NCI-H82 (cell line): Measurements from ENCODE around the gene ATP5F1D.
A peak's percentile ranks its signal among the peaks of the same experiment; 100 is the strongest.

Experiments
- DNase-seq: peaks from one replicate; lab custom pipeline; 2025; lab: John Stamatoyannopoulos, UW

ATP5F1D gene

GRCh38 chr19:1220976-1221903 is 20.3 kb upstream of the ATP5F1D start:
- peak; percentile 17 for DNase-seq

DNA sequence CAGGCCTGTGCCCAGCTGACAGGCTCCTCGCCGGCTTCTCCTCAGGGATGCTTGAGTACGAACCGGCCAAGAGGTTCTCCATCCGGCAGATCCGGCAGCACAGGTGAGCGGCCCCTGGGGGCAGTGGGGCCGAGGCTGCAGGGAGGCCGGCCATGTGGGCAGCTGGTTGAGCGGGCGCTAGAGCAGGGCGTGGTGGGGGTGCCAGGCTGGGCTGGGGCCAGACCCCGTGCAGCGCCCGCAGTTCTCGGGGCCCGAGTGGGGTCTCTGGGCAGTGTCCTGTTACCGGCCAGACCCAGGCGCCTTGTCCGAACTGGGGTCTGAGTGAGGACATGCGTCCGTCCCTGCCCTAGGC is 19.7 kb upstream of the ATP5F1D start:
- DNase-seq: no peak

- DNase-seq: peak; percentile 30
Measured at GRCh38 chr19:1222394-1222793, 19.2 kb upstream of the ATP5F1D start.

- DNase-seq: peak; percentile 46
Measured at GRCh38 chr19:1223018-1223855, 18.3 kb upstream of the ATP5F1D start.

DNA sequence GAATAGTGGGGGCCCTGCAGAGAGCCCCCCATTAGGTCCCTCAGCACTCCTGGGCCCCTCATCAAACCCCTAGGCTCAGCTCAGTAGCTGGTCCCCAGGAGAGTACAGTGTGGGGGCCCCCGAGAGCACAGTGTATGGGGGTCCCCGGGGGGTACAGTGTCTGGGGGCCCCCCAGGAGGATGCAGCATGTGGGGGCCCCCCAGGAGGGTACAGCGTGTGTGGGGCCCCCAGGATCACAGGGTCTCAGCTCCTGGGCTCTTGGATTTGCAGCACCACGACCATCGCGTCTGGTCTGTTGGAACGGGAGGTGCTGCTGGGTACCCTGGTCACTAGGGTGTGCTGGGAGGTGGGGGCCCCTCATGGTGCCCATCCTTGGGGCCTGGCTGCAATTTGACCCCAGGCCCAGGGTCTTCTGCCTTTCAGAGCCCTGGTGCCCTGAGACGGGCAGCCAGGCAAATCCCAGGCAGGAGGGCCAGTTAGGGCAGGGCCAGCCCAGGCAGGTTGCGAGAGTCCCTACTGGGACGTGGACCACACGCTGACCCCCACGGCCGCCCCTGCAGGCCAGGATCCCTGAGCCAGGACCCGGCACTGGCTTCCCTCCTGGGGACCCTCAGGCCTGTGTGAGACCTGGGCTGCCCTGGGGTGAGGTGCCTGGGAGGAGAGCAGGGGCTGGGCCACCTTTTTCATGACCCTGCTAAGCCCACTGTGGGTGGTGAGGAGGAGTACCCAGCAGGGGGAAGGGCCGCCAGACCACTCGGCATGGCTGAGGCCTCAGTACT is 17.3 kb upstream of the ATP5F1D start:
- DNase-seq: no peak

GRCh38 chr19:1224847-1225246 is 16.7 kb upstream of the ATP5F1D start:
- no peak for DNase-seq

- no peak for DNase-seq
Measured at GRCh38 chr19:1225440-1226226, 15.9 kb upstream of the ATP5F1D start.

GRCh38 chr19:1226227-1226518 is 15.4 kb upstream of the ATP5F1D start:
- no peak for DNase-seq

DNA sequence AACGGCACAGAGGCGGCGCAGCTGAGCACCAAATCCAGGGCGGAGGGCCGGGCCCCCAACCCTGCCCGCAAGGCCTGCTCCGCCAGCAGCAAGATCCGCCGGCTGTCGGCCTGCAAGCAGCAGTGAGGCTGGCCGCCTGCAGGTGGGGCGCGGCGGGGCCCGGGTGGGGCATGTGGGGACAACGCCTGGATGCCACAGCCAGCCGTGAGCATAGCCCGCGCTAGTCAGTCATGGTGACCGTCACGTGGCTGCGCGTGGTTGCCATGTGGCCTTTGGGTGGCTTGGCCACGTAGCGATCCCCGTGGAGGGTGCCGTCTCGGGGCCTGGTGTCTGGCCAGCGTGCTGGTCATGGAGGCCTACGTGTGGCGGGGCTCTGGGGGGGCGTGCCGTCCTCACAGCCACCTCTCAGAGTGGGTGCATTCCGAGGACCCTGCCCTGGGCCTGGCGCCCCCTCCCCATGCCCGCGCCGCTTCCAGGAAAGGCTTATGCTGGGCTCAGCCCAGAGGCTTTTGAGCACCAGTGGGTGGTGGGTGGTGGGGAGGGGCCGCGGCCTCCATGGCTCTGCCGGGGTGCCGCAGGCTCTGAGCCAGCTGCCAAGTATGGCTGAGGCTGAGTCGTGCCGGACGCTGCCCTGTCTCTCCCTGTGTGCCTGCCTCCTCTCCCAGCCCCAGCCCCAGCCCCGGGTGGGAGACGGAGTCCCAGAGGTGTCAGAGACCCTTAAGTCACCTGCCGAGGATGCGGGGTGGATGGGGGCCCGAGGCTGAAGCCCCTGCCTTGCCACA is 14.8 kb upstream of the ATP5F1D start:
- DNase-seq: no peak

DNA sequence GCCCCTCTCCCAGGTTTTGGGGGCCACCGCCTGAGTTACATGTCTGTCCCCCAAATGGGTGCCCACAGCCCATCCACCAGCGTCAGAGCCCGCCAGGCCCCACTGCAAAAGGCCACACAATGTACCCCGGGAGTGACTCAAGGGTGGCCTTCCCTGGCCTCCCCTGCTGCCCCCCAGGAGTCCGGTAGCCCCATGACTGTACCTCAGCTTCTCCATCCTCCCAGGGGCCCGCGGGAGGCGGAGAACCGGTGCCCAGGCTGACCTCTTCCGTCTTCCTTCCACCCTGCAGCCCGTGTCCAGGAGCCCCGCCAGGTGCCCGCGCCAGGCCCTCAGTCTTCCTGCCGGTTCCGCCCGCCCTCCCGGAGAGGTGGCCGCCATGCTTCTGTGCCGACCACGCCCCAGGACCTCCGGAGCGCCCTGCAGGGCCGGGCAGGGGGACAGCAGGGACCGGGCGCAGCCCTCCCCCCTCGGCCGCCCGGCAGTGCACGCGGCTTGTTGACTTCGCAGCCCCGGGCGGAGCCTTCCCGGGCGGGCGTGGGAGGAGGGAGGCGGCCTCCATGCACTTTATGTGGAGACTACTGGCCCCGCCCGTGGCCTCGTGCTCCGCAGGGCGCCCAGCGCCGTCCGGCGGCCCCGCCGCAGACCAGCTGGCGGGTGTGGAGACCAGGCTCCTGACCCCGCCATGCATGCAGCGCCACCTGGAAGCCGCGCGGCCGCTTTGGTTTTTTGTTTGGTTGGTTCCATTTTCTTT is 14.1 kb upstream of the ATP5F1D start:
- DNase-seq: no peak

DNA sequence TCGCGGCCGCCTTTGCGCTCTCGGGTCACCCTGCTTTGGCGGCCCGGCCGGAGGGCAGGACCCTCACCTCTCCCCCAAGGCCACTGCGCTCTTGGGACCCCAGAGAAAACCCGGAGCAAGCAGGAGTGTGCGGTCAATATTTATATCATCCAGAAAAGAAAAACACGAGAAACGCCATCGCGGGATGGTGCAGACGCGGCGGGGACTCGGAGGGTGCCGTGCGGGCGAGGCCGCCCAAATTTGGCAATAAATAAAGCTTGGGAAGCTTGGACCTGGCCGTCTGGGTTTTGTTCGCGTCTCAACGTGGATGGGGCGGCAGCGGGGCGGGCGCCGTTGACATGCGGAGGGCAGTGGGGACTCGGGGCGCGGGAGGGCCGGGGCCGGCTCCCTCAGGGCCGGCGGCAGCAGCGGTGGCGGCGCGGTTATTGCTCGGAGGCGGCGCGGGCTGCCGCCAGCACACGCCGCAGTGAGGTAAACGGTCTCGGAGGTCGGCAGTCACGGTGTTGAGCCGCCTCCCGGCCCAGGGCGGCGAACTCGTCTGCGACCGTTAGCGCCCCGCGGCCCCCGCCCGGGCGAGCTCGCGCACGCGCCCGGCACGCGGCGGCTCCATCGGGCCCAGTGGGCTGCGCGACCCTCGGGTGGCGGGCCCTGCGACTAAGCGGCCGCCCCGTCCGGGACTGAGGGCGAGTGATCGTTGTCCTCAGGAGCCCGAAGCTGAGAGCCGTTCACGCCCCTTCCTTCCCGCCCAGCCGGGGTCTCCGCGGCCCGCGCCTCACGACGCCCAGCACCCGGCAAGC is 13.2 kb upstream of the ATP5F1D start:
- no peak for DNase-seq

DNA sequence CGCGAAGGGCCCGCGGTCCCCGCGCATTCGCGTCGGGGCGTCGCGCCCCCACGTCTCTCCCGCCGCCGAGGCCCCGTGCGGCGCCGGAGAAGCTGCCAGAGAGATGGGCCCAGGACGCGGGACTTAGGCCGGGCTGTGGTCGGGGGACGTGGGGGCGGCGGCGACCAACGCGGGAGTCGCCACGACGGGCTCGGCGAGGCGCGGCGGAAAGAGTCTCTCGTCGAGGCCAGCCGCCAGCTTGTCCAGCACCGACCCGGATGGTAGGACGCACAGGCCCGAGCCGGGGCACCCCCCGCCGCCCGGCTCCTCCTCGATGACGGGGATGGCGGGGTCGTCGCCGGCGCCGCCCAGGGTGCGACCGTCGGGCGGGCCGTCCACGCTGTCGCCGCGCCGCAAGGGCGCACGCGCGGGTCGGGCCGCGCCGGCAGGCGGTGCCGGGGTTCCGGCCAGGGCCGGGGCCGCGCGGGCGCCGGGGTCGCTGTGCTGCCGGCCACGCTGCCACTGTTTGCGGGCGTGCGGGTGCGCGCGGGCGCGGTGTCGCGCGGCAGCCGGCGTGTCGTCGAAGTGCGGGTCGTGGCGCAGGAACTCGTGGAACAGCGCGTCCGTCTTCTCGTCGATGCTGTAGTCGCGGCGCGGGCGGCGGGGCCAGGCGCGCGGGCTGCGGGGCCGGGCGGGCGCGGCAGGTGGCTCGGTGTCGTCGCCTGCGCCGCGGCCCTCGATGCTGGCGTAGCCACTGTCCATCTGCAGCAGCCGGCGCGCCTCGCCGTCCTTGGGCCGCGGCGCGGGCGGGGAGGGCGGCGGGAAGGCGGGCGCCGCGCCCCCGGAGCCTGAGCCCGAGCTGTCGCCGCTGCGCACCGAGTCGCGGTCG is 12.3 kb upstream of the ATP5F1D start:
- DNase-seq: no peak

GRCh38 chr19:1229924-1230782 is 11.4 kb upstream of the ATP5F1D start:
- DNase-seq: no peak

DNA sequence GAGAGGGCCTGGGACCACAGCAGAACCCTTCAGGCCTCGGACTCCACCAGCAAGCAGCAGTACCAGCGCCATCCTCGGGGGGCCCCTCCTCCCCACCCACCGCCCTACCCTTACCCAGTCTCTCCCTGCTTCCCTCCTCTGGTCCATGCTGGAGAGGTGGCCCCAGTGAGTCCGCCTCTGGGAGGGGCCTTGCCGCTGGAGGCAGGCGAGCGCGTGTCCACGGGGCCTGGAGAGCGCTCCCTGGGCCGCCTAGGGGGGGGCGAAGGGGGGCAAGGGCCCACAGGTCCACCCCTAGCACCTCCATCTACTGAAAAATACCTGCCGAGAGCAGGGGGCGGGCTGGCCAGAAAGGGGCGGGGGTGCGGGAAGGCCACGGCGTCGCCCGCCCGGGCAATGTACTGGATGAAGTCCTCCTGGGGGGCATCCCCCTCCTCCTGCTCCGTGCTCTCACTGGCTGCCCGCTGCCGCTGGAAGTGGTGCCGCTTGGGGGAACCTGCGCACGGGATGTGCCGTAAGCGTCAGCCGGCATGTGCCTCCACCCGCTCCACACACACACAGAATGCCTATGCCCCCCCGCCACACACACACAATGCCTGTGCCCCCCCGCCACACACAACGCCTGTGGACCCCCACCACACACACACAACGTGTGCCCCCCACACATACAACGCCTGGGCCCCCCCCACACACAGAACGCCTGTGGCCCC is 10.6 kb upstream of the ATP5F1D start:
- DNase-seq: no peak

DNA sequence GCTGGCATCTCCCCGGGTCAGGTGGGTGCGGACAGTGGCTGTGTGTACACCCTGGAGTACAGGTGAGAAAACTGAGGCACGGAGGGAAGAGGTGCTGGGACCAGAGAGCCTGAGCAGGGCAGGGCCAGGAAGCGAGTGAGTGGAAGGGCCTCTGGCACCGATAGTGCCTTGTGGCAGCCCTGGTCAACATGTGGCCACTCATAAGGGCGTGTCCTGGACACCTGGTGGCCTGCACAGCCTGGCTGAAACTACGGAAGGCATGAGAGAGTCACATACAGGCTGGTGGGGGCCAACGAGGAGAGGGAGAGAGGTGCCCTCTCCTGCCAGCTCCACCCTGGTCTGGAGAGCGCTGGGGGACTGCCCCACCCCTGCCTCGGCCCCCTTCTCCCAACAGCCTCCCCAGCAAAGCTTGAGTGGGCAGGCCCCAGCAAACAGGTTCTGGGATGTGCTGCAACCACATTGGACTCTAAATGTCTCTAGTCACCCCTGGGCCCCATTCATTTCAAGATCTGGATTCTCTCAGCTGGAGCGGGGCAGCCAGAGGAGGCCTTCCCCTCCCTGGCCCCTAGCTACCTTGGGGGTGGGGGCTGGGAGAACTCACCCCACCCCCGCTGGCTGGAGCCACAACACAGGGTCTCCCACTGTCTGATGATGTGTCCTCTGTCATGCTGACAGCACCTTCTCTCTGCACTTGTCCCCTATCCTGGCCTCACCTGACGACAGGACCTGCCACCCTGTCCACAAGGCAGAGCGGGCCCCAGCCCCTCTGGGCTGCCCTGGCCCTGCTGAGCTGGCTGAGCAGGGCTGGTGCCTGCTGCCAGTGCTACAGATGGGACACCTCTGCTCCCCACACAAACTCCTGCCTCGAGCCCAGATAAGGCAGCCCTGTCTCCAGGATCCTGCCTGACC is 9.6 kb upstream of the ATP5F1D start:
- no peak for DNase-seq

- no peak for DNase-seq
Measured at GRCh38 chr19:1232652-1233072, 8.9 kb upstream of the ATP5F1D start.
